GM12878 (cell line): Measurements from ENCODE around the gene LRRC14B. TPM values are rescaled to one million over a fixed set of nuclear protein-coding genes. Genes with fewer than 3 reads are reported as not detected.

Source experiments
- ATAC-seq: fragments of 200-7000 bp; cut with Tn5 transposase; 3 replicates; pipeline ENCODE4 v1.9.1; 2020; ENCODE audit warnings: mild to moderate bottlenecking, moderate library complexity
- BruUV-seq: library from RNA; stranded (reverse); fragments of 400-500 nt; replicated peaks from 2 replicates; lab custom pipeline; 2021; lab: Mats Ljungman, UMichigan
- CTCF ChIA-PET: fragments of 300-600 bp; sonication (Branson Sonifier 250); formaldehyde crosslinking; extraction: SDS; loops from one replicate; lab custom pipeline; 2021; ENCODE audit warnings: inconsistent platforms; lab: Yijun Ruan, JAX
- POLR2A ChIA-PET: fragments of 350-600 bp; formaldehyde crosslinking; extraction: SDS; loops from one replicate; lab custom pipeline; 2021; ENCODE audit warnings: inconsistent platforms; lab: Charles Lee
- RAD21 ChIA-PET: fragments of 300-600 bp; sonication (Branson Sonifier 250); formaldehyde crosslinking; loops from one replicate; lab custom pipeline; 2023; ENCODE audit warnings: antibody characterized with exemption; ENCODE audit not compliant: unreplicated experiment; lab: Charles Lee
- SMC1A ChIA-PET: fragments of 300-600 bp; sonication (Branson Sonifier 250); formaldehyde crosslinking; loops from one replicate; lab custom pipeline; 2023; ENCODE audit not compliant: unreplicated experiment, uncharacterized antibody; lab: Charles Lee
- DNase-seq: peaks from one replicate; pipeline ENCODE4 v3.0.0-alpha.2; 2011; ENCODE audit warnings: low read depth, low spot score
- FAIRE-seq: peaks from 3 replicates; lab custom pipeline; 2011; peaks lifted over from hg19 to GRCh38; lab: Jason Lieb, UNC
- H2AFZ ChIP-seq: 2 replicates; pipeline ENCODE4 v1.6.0; 2011; ENCODE audit warnings: low read depth, low read length, control low read depth; ENCODE audit not compliant: control insufficient read depth
- H3K27ac ChIP-seq: 2 replicates; pipeline ENCODE4 v1.5.1; 2011; ENCODE audit warnings: control low read depth; ENCODE audit not compliant: control insufficient read depth, insufficient read depth
- H3K27me3 ChIP-seq, 2 experiments: replicated peaks in 1 of 2; 2 replicates each; pipeline versions ENCODE4 v1.6.0 to v1.6.1; 2011; ENCODE audit warnings: low read length in 1 of 2; ENCODE audit not compliant: control insufficient read depth in 2 of 2, insufficient read depth in 2 of 2
- H3K36me3 ChIP-seq, 2 experiments: 2 replicates each; pipeline ENCODE4 v1.5.1; 2011; ENCODE audit warnings: low read length in 1 of 2; ENCODE audit not compliant: control insufficient read depth in 2 of 2, insufficient read depth in 2 of 2
- H3K4me1 ChIP-seq: 2 replicates; pipeline ENCODE4 v1.6.1; 2011; ENCODE audit warnings: mild to moderate bottlenecking, low read length, moderate library complexity, mixed read lengths; ENCODE audit not compliant: control insufficient read depth, insufficient read depth
- H3K4me2 ChIP-seq: 2 replicates; pipeline ENCODE4 v1.6.0; 2011; ENCODE audit warnings: control low read depth; ENCODE audit not compliant: control insufficient read depth, insufficient read depth
- H3K4me3 ChIP-seq: fragments of 200-600 bp; sonication (generic); 2 replicates; pipeline ENCODE4 v1.5.1; 2016
- H3K79me2 ChIP-seq: 2 replicates; pipeline ENCODE4 v1.6.0; 2011; ENCODE audit warnings: low read length; ENCODE audit not compliant: control insufficient read depth, insufficient read depth
- H3K9ac ChIP-seq: 2 replicates; pipeline ENCODE4 v1.8.0; 2011; ENCODE audit warnings: low read length, control low read depth, mixed read lengths; ENCODE audit not compliant: control insufficient read depth, insufficient read depth
- H3K9me3 ChIP-seq: replicated peaks from 3 replicates; pipeline ENCODE4 v1.5.1; 2011; ENCODE audit warnings: mild to moderate bottlenecking, low read length; ENCODE audit not compliant: control insufficient read depth, insufficient read depth
- H4K20me1 ChIP-seq: 2 replicates; pipeline ENCODE4 v1.6.0; 2011; ENCODE audit not compliant: control insufficient read depth, insufficient read depth
- CBX3 ChIP-seq: fragments of 200-600 bp; sonication (generic); IDR thresholded peaks from 2 replicates; pipeline ENCODE4 v1.6.1; 2016; ENCODE audit warnings: low read depth, borderline replicate concordance
- CHD1 ChIP-seq: IDR thresholded peaks from 2 replicates; pipeline ENCODE4 v1.6.1; 2012; ENCODE audit warnings: low read depth, low read length, improper control_type of control experiment
- CHD4 ChIP-seq: fragments of 200-600 bp; sonication (generic); IDR thresholded peaks from 2 replicates; pipeline ENCODE4 v1.6.1; 2016; ENCODE audit warnings: mild to moderate bottlenecking
- ETV6 ChIP-seq, 2 experiments: fragments of 450-650 bp in 1 of 2; IDR thresholded peaks in 1 of 2; conservative IDR thresholded peaks in 1 of 2; 2 replicates each; pipeline ENCODE4 v1.6.1; 2014; ENCODE audit warnings: antibody characterized with exemption in 1 of 2, borderline replicate concordance in 1 of 2, low read depth in 1 of 2, mild to moderate bottlenecking in 1 of 2, moderate library complexity in 1 of 2
- LARP7 ChIP-seq: fragments of 450-650 bp; IDR thresholded peaks from 2 replicates; pipeline ENCODE4 v1.6.1; 2017; ENCODE audit warnings: mild to moderate bottlenecking
- NKRF ChIP-seq: fragments of 450-650 bp; conservative IDR thresholded peaks from 2 replicates; pipeline ENCODE4 v1.6.1; 2017; ENCODE audit warnings: mild to moderate bottlenecking, moderate library complexity
- POLR2AphosphoS2 ChIP-seq: IDR thresholded peaks from 2 replicates; pipeline ENCODE4 v1.6.1; 2011; ENCODE audit warnings: low read depth, mild to moderate bottlenecking, low read length, improper control_type of control experiment, moderate library complexity
- POLR2AphosphoS5 ChIP-seq: IDR thresholded peaks from 2 replicates; pipeline ENCODE4 v1.6.1; 2011; ENCODE audit warnings: mild to moderate bottlenecking, low read length, inconsistent platforms
- RFX5 ChIP-seq: IDR thresholded peaks from 2 replicates; pipeline ENCODE4 v1.6.1; 2011; ENCODE audit warnings: low read depth, low read length, improper control_type of control experiment
- SMARCA5 ChIP-seq: fragments of 450-650 bp; IDR thresholded peaks from 2 replicates; pipeline ENCODE4 v1.6.1; 2017; ENCODE audit warnings: mild to moderate bottlenecking
- ZNF384 ChIP-seq: IDR thresholded peaks from 2 replicates; pipeline ENCODE4 v1.6.1; 2012; ENCODE audit warnings: low read depth, mild to moderate bottlenecking, low read length, improper control_type of control experiment, borderline replicate concordance
- WGBS: methylation state at CpG from one replicate; pipeline ENCODE4 v1.1.6; 2016; ENCODE audit warnings: low lambda C conversion rate; ENCODE audit not compliant: insufficient replicate concordance, insufficient coverage; ENCODE audit errors: missing lambda C conversion rate; 5-methylcytosine and 5-hydroxymethylcytosine counted together
- in situ Hi-C: fragments of 300-500 bp; cut with MboI; formaldehyde crosslinking; loops from 9 replicates; pipeline ENCODE4 v1.14.3; 2018; ENCODE audit warnings: mixed read lengths
- intact Hi-C: fragments of 100-400 bp; cut with micrococcal nuclease; formaldehyde crosslinking; loops from one replicate; pipeline ENCODE4 v1.14.2; 2022; ENCODE audit not compliant: unreplicated experiment
- polyA plus RNA-seq, 11 experiments: library from polyadenylated mRNA; depleted of rRNA in 4 of 11; unstranded in 6 of 11; stranded (reverse) in 5 of 11; fragments of >200 nt; fragmentation: Nextera tagmentation in 4 of 11; fragmentation: Illumina TruSeq in 1 of 11; extraction: Ambion mirVana in 4 of 11; extraction: Trizol in 1 of 11; gene quantifications; 1 replicate in 1 of 11; 2 replicates in 10 of 11; pipeline versions ENCODE4 v1.2.1 to v1.2.3, GENCODE V29; 2011 to 2016; ENCODE audit warnings: inconsistent platforms in 2 of 11, missing spikeins in 2 of 11, low read depth in 1 of 11
- total RNA-seq, 4 experiments: library from RNA; depleted of rRNA in 3 of 4; stranded (reverse); fragments of >200 nt in 3 of 4; fragmentation: Illumina TruSeq in 1 of 4; extraction: Trizol in 1 of 4; gene quantifications; 2 replicates each; pipeline versions ENCODE4 v1.2.1 to v1.2.3, GENCODE V29; 2013 to 2021
- TF ChIP-seq, protein P1 (sequence below): fragments of 450-650 bp; IDR thresholded peaks from 2 replicates; pipeline ENCODE4 v1.6.1; 2014; ENCODE audit warnings: mild to moderate bottlenecking

The LRRC14B gene
- total and polyA plus RNA-seq, 10 of the 15 experiments (the other 5 are each of a cell fraction or from before 2014, with no cell fraction given) = 0.06 to 0.31 (median 0.13) TPM; not detected in 5

GRCh38 chr5:199950-200645 is 8.8 kb downstream of the LRRC14B start:
- H3K27me3 ChIP-seq = no peaks in the 10 kb centered on the region
- H3K4me2 ChIP-seq = no peak overlapping the region
- no TSS peak for BruUV-seq
- WGBS = 89% methylated on average over 23 of the region's 23 CpGs
- no peak overlapping the region for H3K9ac ChIP-seq
- no peak overlapping the region for H2AFZ ChIP-seq
- CTCF ChIA-PET = no interaction called here
- H3K4me3 ChIP-seq = no peak overlapping the region
- SMC1A ChIA-PET = no interaction called here
- intact Hi-C loops (no loop called here), in situ Hi-C loops (no loop called here)
- RAD21 ChIA-PET = no interaction called here
- FAIRE-seq (no peak), ATAC-seq (no peak), DNase-seq (no peak)
- H3K79me2 ChIP-seq = no peaks in the 10 kb centered on the region
- peaks cover 6 to 8% of the 10 kb centered on the region in 2 experiments; a peak in 3 of 4 replicates for H3K36me3 ChIP-seq
- no peaks in the 10 kb centered on the region for H3K9me3 ChIP-seq
- TF ChIP-seq LARP7 (no peak), CHD1 (no peak), RFX5 (no peak), POLR2AphosphoS5 (no peak), CHD4 (no peak), CBX3 (no peak), SMARCA5 (no peak), ETV6 (conservative IDR thresholded peaks at IDR 0.05 in 1 of 2, IDR thresholded peaks at IDR 0.05 in 1 of 2; ENCODE audit: borderline replicate concordance in 1 of 2, low read depth in 1 of 2) (no peak), ZNF384 (no peak), POLR2AphosphoS2 (no peak), NKRF (no peak)
- TF ChIP-seq, protein P1, sequence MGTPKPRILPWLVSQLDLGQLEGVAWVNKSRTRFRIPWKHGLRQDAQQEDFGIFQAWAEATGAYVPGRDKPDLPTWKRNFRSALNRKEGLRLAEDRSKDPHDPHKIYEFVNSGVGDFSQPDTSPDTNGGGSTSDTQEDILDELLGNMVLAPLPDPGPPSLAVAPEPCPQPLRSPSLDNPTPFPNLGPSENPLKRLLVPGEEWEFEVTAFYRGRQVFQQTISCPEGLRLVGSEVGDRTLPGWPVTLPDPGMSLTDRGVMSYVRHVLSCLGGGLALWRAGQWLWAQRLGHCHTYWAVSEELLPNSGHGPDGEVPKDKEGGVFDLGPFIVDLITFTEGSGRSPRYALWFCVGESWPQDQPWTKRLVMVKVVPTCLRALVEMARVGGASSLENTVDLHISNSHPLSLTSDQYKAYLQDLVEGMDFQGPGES = no peak
- H3K27ac ChIP-seq = no peak overlapping the region
- no peaks in the 10 kb centered on the region for H3K4me1 ChIP-seq
- POLR2A ChIA-PET = interaction anchor here (0.8 kb wide), 1 partner anchor 18 kb away, joined by 3 read pairs; the partner anchor contains the start of genes CCDC127 and SDHA
- no peaks in the 10 kb centered on the region; the same call in 1 of the 2 replicates for H4K20me1 ChIP-seq
